SK-N-SH (cell line): ENCODE results near the gene TMEM117. TPM values are rescaled to one million over a fixed set of nuclear protein-coding genes. Genes with fewer than 3 reads are reported as not detected.

ENCODE experiments used
- CTCF ChIA-PET: fragments of 300-600, 350-600 bp; formaldehyde crosslinking; extraction: SDS; loops from one replicate; lab custom pipeline; 2021; lab: Yijun Ruan, JAX
- POLR2A ChIA-PET: fragments of 350-600 bp; sonication (Branson Sonifier 250); formaldehyde crosslinking; extraction: SDS; loops from one replicate; lab custom pipeline; 2020; ENCODE audit warnings: antibody characterized with exemption, inconsistent platforms; lab: Yijun Ruan, JAX
- DNase-seq: peaks from one replicate; pipeline ENCODE4 v3.0.0; 2012
- H2AFZ ChIP-seq: fragments of 200-600 bp; sonication (generic); 2 replicates; pipeline ENCODE4 v1.8.1; 2016; ENCODE audit warnings: antibody characterized with exemption, mild to moderate bottlenecking, low read depth
- H3F3A ChIP-seq: fragments of 200-600 bp; sonication (generic); replicated peaks from 2 replicates; pipeline ENCODE3; 2016; ENCODE audit warnings: antibody characterized with exemption, mild to moderate bottlenecking; ENCODE audit not compliant: insufficient read depth
- H3K27ac ChIP-seq, 2 experiments: fragments of 200-500 bp in 1 of 2; fragments of 200-600 bp in 1 of 2; sonication (Bioruptor generic) in 1 of 2; sonication (generic), shearing (Covaris generic) in 1 of 2; 2 replicates each; pipeline versions ENCODE4 v1.5.1 to v1.6.1; 2014 to 2016; ENCODE audit warnings: low read depth in 2 of 2, inconsistent platforms in 1 of 2, low read length in 1 of 2, mild to moderate bottlenecking in 1 of 2, mixed read lengths in 1 of 2
- H3K27me3 ChIP-seq: fragments of 200-600 bp; sonication (generic), shearing (Covaris generic); 2 replicates; pipeline ENCODE4 v1.6.1; 2016; ENCODE audit warnings: mixed run types; ENCODE audit not compliant: insufficient read depth
- H3K36me3 ChIP-seq, 2 experiments: fragments of 200-500 bp in 1 of 2; fragments of 200-600 bp in 1 of 2; sonication (Bioruptor generic) in 1 of 2; sonication (generic) in 1 of 2; replicated peaks in 1 of 2; 2 replicates each; pipeline versions ENCODE3 to v1.5.1; 2014 to 2016; ENCODE audit warnings: low read length in 1 of 2, mild to moderate bottlenecking in 1 of 2; ENCODE audit not compliant: insufficient read depth in 2 of 2, control insufficient read depth in 1 of 2
- H3K4me1 ChIP-seq, 2 experiments: fragments of 200-500 bp in 1 of 2; fragments of 200-600 bp in 1 of 2; sonication (Bioruptor generic) in 1 of 2; sonication (generic), shearing (Covaris generic) in 1 of 2; 2 replicates each; pipeline versions ENCODE4 v1.5.1 to v1.6.1; 2014 to 2016; ENCODE audit warnings: low read depth in 1 of 2, low read length in 1 of 2, mixed run types in 1 of 2; ENCODE audit not compliant: insufficient read depth in 2 of 2, control insufficient read depth in 1 of 2
- H3K4me2 ChIP-seq: fragments of 200-600 bp; sonication (generic), shearing (Covaris generic); 2 replicates; pipeline ENCODE4 v1.6.1; 2017; ENCODE audit warnings: mixed run types
- H3K4me3 ChIP-seq, 2 experiments: fragments of 200-500 bp in 1 of 2; fragments of 200-600 bp in 1 of 2; sonication (Bioruptor generic) in 1 of 2; sonication (generic), shearing (Covaris generic) in 1 of 2; 2 replicates each; pipeline versions ENCODE4 v1.5.1 to v1.8.1; 2014 to 2016; ENCODE audit warnings: low read depth in 2 of 2, inconsistent platforms in 1 of 2, low read length in 1 of 2, mild to moderate bottlenecking in 1 of 2, mixed read lengths in 1 of 2, moderate library complexity in 1 of 2
- H3K79me2 ChIP-seq: fragments of 200-600 bp; sonication (generic); 2 replicates; pipeline ENCODE4 v1.8.1; 2017; ENCODE audit warnings: mild to moderate bottlenecking; ENCODE audit not compliant: insufficient read depth
- H3K9ac ChIP-seq: fragments of 200-600 bp; sonication (generic); 2 replicates; pipeline ENCODE4 v1.6.1; 2017; ENCODE audit warnings: mixed run types
- H3K9me2 ChIP-seq: fragments of 200-600 bp; sonication (generic); 2 replicates; pipeline ENCODE4 v1.6.1; 2017; ENCODE audit warnings: mixed run types
- H3K9me3 ChIP-seq: fragments of 200-600 bp; sonication (generic); 2 replicates; pipeline ENCODE4 v1.6.1; 2017; ENCODE audit warnings: mixed run types, mild to moderate bottlenecking, moderate library complexity
- H4K20me1 ChIP-seq: fragments of 200-600 bp; sonication (generic); 2 replicates; pipeline ENCODE4 v1.6.1; 2017; ENCODE audit warnings: mild to moderate bottlenecking, mixed run types; ENCODE audit not compliant: insufficient read depth
- ELF1 ChIP-seq: IDR thresholded peaks from 2 replicates; pipeline ENCODE4 v1.4.0; 2012
- FOSL2 ChIP-seq: IDR thresholded peaks from 2 replicates; pipeline ENCODE4 v1.4.0; 2012; ENCODE audit warnings: low read depth, mild to moderate bottlenecking, moderate library complexity, borderline replicate concordance
- FOXM1 ChIP-seq: IDR thresholded peaks from 2 replicates; pipeline ENCODE4 v1.4.0; 2012; ENCODE audit warnings: low read depth, mild to moderate bottlenecking
- GABPA ChIP-seq: IDR thresholded peaks from 2 replicates; pipeline ENCODE4 v1.4.0; 2012; ENCODE audit warnings: low read depth, mild to moderate bottlenecking
- MEF2A ChIP-seq: IDR thresholded peaks from 2 replicates; pipeline ENCODE4 v1.4.0; 2012; ENCODE audit warnings: low read depth, borderline replicate concordance
- NRF1 ChIP-seq: IDR thresholded peaks from 2 replicates; pipeline ENCODE4 v1.6.1; 2012; ENCODE audit warnings: low read depth, mild to moderate bottlenecking, low read length
- POLR2AphosphoS5 ChIP-seq: IDR thresholded peaks from 2 replicates; pipeline ENCODE4 v1.6.1; 2012; ENCODE audit warnings: low read depth, low read length
- RAD21 ChIP-seq: IDR thresholded peaks from 2 replicates; pipeline ENCODE4 v1.6.1; 2012; ENCODE audit warnings: mild to moderate bottlenecking, low read length
- RCOR1 ChIP-seq: fragments of 150-350 bp; IDR thresholded peaks from 2 replicates; pipeline ENCODE4 v1.6.1; 2017; ENCODE audit warnings: antibody characterized with exemption, low read length
- SIN3A ChIP-seq: IDR thresholded peaks from 2 replicates; pipeline ENCODE4 v1.6.1; 2012; ENCODE audit warnings: low read depth, mild to moderate bottlenecking, low read length, moderate library complexity, borderline replicate concordance
- SMC3 ChIP-seq: IDR thresholded peaks from 2 replicates; pipeline ENCODE4 v1.6.1; 2012; ENCODE audit warnings: low read depth, low read length, improper control_type of control experiment
- TAF1 ChIP-seq: IDR thresholded peaks from 2 replicates; pipeline ENCODE4 v1.6.1; 2012; ENCODE audit warnings: low read depth, mild to moderate bottlenecking, low read length, moderate library complexity, borderline replicate concordance
- TCF12 ChIP-seq: IDR thresholded peaks from 2 replicates; pipeline ENCODE4 v1.4.0; 2012
- YY1 ChIP-seq: IDR thresholded peaks from 2 replicates; pipeline ENCODE4 v1.4.0; 2012; ENCODE audit warnings: low read depth, mild to moderate bottlenecking
- WGBS: methylation state at CpG from one replicate; pipeline ENCODE4 v1.1.6; 2017; ENCODE audit warnings: low lambda C conversion rate; 5-methylcytosine and 5-hydroxymethylcytosine counted together
- polyA plus RNA-seq, 3 experiments: library from polyadenylated mRNA; depleted of rRNA; stranded (reverse); fragments of >200 nt; gene quantifications; 2 replicates each; pipeline ENCODE4 v1.2.3, GENCODE V29; 2012
- TF ChIP-seq, protein P1 (sequence below): IDR thresholded peaks from 2 replicates; pipeline ENCODE4 v1.6.1; 2012; ENCODE audit warnings: mild to moderate bottlenecking, low read depth, low read length, moderate library complexity
- TF ChIP-seq, protein P2 (sequence below): IDR thresholded peaks from 2 replicates; pipeline ENCODE4 v1.4.0; 2012; ENCODE audit warnings: low read depth, borderline replicate concordance
- TF ChIP-seq, protein P3 (sequence below): IDR thresholded peaks from 2 replicates; pipeline ENCODE4 v1.4.0; 2012; ENCODE audit warnings: low read depth
- TF ChIP-seq, protein P4 (sequence below): fragments of 150-350 bp; IDR thresholded peaks from 2 replicates; pipeline ENCODE4 v1.6.1; 2017; ENCODE audit warnings: antibody characterized with exemption, low read length, low read depth, borderline replicate concordance
- TF ChIP-seq, protein P5 (sequence below): fragments of 200-600 bp; sonication (generic); IDR thresholded peaks from 2 replicates; pipeline ENCODE4 v1.6.1; 2017; ENCODE audit warnings: antibody characterized with exemption, mild to moderate bottlenecking, moderate library complexity

Gene TMEM117
- polyA plus RNA-seq, 1 of the 3 experiments (the other 2 are of a cell fraction): 0.81 TPM

DNA sequence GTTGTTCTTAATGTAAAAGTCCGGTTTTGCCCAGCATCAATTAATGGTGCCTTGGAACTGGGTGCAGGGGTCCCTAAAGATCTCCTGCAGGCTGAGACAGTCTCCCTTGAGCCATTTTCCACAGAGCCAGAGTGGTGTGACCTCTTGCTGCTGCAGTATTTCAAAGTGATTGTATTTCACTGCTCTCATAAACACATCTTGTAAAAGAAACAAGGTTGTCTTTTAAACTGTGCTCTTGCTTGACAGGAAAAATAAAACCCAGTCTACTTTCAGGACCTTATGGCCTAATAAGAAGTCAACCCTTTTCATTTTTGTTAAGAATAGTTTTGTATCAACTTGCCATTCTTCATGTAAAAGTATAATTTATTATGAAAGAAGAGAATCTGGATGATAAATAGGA is 44.7 kb downstream of the TMEM117 start:
- H3K27me3 ChIP-seq: no peaks in the 10 kb centered on the region
- TF ChIP-seq MEF2A: no peak
- no peak for TF ChIP-seq ELF1
- TF ChIP-seq, protein P1, sequence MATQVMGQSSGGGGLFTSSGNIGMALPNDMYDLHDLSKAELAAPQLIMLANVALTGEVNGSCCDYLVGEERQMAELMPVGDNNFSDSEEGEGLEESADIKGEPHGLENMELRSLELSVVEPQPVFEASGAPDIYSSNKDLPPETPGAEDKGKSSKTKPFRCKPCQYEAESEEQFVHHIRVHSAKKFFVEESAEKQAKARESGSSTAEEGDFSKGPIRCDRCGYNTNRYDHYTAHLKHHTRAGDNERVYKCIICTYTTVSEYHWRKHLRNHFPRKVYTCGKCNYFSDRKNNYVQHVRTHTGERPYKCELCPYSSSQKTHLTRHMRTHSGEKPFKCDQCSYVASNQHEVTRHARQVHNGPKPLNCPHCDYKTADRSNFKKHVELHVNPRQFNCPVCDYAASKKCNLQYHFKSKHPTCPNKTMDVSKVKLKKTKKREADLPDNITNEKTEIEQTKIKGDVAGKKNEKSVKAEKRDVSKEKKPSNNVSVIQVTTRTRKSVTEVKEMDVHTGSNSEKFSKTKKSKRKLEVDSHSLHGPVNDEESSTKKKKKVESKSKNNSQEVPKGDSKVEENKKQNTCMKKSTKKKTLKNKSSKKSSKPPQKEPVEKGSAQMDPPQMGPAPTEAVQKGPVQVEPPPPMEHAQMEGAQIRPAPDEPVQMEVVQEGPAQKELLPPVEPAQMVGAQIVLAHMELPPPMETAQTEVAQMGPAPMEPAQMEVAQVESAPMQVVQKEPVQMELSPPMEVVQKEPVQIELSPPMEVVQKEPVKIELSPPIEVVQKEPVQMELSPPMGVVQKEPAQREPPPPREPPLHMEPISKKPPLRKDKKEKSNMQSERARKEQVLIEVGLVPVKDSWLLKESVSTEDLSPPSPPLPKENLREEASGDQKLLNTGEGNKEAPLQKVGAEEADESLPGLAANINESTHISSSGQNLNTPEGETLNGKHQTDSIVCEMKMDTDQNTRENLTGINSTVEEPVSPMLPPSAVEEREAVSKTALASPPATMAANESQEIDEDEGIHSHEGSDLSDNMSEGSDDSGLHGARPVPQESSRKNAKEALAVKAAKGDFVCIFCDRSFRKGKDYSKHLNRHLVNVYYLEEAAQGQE: no peak
- no peak for TF ChIP-seq YY1
- no peak for TF ChIP-seq SIN3A
- TF ChIP-seq, protein P2, sequence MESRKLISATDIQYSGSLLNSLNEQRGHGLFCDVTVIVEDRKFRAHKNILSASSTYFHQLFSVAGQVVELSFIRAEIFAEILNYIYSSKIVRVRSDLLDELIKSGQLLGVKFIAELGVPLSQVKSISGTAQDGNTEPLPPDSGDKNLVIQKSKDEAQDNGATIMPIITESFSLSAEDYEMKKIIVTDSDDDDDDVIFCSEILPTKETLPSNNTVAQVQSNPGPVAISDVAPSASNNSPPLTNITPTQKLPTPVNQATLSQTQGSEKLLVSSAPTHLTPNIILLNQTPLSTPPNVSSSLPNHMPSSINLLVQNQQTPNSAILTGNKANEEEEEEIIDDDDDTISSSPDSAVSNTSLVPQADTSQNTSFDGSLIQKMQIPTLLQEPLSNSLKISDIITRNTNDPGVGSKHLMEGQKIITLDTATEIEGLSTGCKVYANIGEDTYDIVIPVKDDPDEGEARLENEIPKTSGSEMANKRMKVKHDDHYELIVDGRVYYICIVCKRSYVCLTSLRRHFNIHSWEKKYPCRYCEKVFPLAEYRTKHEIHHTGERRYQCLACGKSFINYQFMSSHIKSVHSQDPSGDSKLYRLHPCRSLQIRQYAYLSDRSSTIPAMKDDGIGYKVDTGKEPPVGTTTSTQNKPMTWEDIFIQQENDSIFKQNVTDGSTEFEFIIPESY: no peak
- TF ChIP-seq GABPA: no peak
- TF ChIP-seq FOXM1: no peak
- TF ChIP-seq SMC3: no peak
- no peaks in the 10 kb centered on the region for H3K79me2 ChIP-seq
- CTCF ChIA-PET: interaction anchor here (1.2 to 4.0 kb wide), 2 partner anchors 102 to 508 kb away, joined by 3 to 87 read pairs; no protein-coding TSS in a partner anchor
- no peak overlapping the region for H3K9ac ChIP-seq
- H3K9me2 ChIP-seq: no peaks in the 10 kb centered on the region
- H3F3A ChIP-seq: peaks cover 6% of the 10 kb centered on the region
- no peak overlapping the region for H3K27ac ChIP-seq
- H3K4me1 ChIP-seq: no peaks in the 10 kb centered on the region; a peak in 1 of 4 replicates
- WGBS: 90% methylated on average over 1 of the region's 1 CpG
- H3K36me3 ChIP-seq: no peaks in the 10 kb centered on the region
- H3K9me3 ChIP-seq: no peaks in the 10 kb centered on the region
- no peak overlapping the region for H3K4me2 ChIP-seq
- H2AFZ ChIP-seq: no peak overlapping the region
- DNase-seq: no peak
- POLR2A ChIA-PET: no interaction called here
- no peak overlapping the region for H3K4me3 ChIP-seq
- no peaks in the 10 kb centered on the region for H4K20me1 ChIP-seq

DNA sequence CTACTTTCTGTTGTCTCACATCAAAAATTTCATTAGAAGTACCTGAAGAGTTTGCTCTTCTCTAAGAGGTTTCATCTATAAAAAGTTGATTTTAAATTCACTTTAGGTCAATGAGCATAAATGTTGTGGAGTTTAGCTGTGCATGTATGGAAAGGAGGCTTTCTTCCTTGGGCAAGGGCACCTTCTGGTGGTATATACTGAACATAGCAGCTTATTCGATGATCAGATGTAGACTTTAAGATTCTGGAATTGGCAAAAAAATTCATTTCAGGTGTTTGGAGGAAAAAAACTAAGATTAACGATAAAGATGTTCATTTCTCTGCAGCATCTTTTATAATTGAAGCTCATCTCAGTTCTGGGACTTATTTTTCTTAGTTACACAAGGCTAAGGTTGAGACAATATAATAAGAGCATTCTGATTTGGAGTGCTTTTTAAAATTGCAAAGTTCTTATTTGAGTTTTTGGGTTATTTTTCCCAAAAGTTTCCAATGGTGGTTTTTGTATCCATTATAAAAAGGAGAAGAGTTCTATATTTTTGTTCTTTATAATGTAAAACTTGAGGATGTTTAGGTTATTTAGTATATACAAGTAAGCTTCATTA is 46.8 kb downstream of the TMEM117 start:
- no peaks in the 10 kb centered on the region for H3K9me3 ChIP-seq
- H3K79me2 ChIP-seq: no peaks in the 10 kb centered on the region
- no peaks in the 10 kb centered on the region for H3K27me3 ChIP-seq
- WGBS: 3% methylated on average over 2 of the region's 2 CpGs
- H3K9me2 ChIP-seq: no peaks in the 10 kb centered on the region
- H3K4me1 ChIP-seq: no peaks in the 10 kb centered on the region; a peak in 1 of 4 replicates
- no peaks in the 10 kb centered on the region for H4K20me1 ChIP-seq
- no peak overlapping the region; a peak in 1 of 4 replicates for H3K4me3 ChIP-seq
- H3K36me3 ChIP-seq: no peaks in the 10 kb centered on the region
- peak; percentile 56 for DNase-seq
- no peak overlapping the region for H3K4me2 ChIP-seq
- no peak overlapping the region for H2AFZ ChIP-seq
- H3K9ac ChIP-seq: no peak overlapping the region
- CTCF ChIA-PET: interaction anchor here (0.5 to 4.0 kb wide), 62 partner anchors 9 to 1066 kb away, joined by 3 to 87 read pairs (median 4); partner anchors contain the start of genes ADAMTS20, IRAK4, PUS7L and TMEM117
- H3K27ac ChIP-seq: peak overlapping the region in 1 of 2 experiments; percentile 61; a peak in 1 of 4 replicates
- peaks cover 6% of the 10 kb centered on the region for H3F3A ChIP-seq
- POLR2A ChIA-PET: interaction anchor here (0.6 to 0.9 kb wide), 2 partner anchors 41 to 76 kb away, joined by 3 read pairs; partner anchors contain the start of gene TWF1
- TF ChIP-seq ELF1 (no peak), TCF12 (no peak), FOXM1 (no peak), FOSL2 (no peak), NRF1 (0 out of 2 replicates have a peak, but pooled peaks have one; percentile 5), RCOR1 (no peak), POLR2AphosphoS5 (no peak), SIN3A (no peak), TAF1 (no peak), RAD21 (peak; percentile 99)
- TF ChIP-seq, protein P3, sequence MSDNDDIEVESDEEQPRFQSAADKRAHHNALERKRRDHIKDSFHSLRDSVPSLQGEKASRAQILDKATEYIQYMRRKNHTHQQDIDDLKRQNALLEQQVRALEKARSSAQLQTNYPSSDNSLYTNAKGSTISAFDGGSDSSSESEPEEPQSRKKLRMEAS: no peak
- TF ChIP-seq, protein P4, sequence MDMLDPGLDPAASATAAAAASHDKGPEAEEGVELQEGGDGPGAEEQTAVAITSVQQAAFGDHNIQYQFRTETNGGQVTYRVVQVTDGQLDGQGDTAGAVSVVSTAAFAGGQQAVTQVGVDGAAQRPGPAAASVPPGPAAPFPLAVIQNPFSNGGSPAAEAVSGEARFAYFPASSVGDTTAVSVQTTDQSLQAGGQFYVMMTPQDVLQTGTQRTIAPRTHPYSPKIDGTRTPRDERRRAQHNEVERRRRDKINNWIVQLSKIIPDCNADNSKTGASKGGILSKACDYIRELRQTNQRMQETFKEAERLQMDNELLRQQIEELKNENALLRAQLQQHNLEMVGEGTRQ: no peak
- TF ChIP-seq, protein P5, sequence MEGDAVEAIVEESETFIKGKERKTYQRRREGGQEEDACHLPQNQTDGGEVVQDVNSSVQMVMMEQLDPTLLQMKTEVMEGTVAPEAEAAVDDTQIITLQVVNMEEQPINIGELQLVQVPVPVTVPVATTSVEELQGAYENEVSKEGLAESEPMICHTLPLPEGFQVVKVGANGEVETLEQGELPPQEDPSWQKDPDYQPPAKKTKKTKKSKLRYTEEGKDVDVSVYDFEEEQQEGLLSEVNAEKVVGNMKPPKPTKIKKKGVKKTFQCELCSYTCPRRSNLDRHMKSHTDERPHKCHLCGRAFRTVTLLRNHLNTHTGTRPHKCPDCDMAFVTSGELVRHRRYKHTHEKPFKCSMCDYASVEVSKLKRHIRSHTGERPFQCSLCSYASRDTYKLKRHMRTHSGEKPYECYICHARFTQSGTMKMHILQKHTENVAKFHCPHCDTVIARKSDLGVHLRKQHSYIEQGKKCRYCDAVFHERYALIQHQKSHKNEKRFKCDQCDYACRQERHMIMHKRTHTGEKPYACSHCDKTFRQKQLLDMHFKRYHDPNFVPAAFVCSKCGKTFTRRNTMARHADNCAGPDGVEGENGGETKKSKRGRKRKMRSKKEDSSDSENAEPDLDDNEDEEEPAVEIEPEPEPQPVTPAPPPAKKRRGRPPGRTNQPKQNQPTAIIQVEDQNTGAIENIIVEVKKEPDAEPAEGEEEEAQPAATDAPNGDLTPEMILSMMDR: peak; percentile 91
